Lower leg skin (tissue), 3 donors: ENCODE results near the gene ALS2.

Source experiments
- CTCF ChIP-seq, 3 donors: fragments of 450-650 bp; IDR thresholded peaks; one replicate each; pipeline ENCODE4 v1.5.1; 2016; ENCODE audit warnings: antibody characterized with exemption in 3 of 3, mild to moderate bottlenecking in 3 of 3, moderate library complexity in 2 of 3
- POLR2A ChIP-seq, 2 donors: fragments of 450-650 bp; IDR thresholded peaks; one replicate each; pipeline ENCODE4 v1.6.1; 2016 to 2017; ENCODE audit warnings: antibody characterized with exemption in 2 of 2, mild to moderate bottlenecking in 1 of 2, moderate library complexity in 1 of 2

GRCh38 chr2:201704536-201704935 is 76.2 kb downstream of the ALS2 start:
- TF ChIP-seq POLR2A (IDR thresholded peaks at IDR 0.05): no peak
- no peak for TF ChIP-seq CTCF (IDR thresholded peaks at IDR 0.05)
